Heart left ventricle (tissue), 13 donors: ENCODE results near the gene SERPINB6.

Source experiments
- CTCF ChIP-seq, 12 donors: fragments of 200-600 bp; sonication (generic) in 4 of 12; IDR thresholded peaks; one replicate each; pipeline versions ENCODE4 v1.5.0 to v1.8.0; 2018 to 2022; ENCODE audit warnings: antibody characterized with exemption in 12 of 12, mild to moderate bottlenecking in 5 of 12
- POLR2A ChIP-seq, 2 donors: fragments of 450-650 bp; IDR thresholded peaks; one replicate each; pipeline ENCODE4 v1.6.1; 2017; ENCODE audit warnings: antibody characterized with exemption in 2 of 2, mild to moderate bottlenecking in 2 of 2, moderate library complexity in 2 of 2
- donor health status: ischemic (EF 13 %, LVEDD 7.1; RV severe dilation, severe dysfunction).
- donor health status: DM: no; HTN: yes; CAD: no.
- donor health status: DM: no; HTN: no; CAD: no.
- donor health status: ischemic (EF 25% LVEDD 6.9; RV normal size, moderate dysfunction).
- donor health status: ischemic (EF 25% LVEDD 5.7; RV mildly dilated, moderate dysfunction).
- donor health status: ischemic (EF 35%, LVEDD 5.7; RV mildly dilated, moderate dysfunction).
- donor health status: nonischemic (EF 11% LVEDD 7.7; RV severe dilation, severe dysfunction).
- donor health status: DM: yes; HTN: yes; CAD: no.
- donor health status: PGD.
- donor health status: ischemic (EF 29% LVEDD 5.4; RV normal size, mild dysfunction).
- donor health status: nonischemic (EF 23%, LVEDD 6.1; RV moderate dilation, normal function).

- no peak for TF ChIP-seq POLR2A (IDR thresholded peaks at IDR 0.05)
- no peak for TF ChIP-seq CTCF (IDR thresholded peaks at IDR 0.05)
Measured at GRCh38 chr6:2900221-2900807, 71.1 kb downstream of the SERPINB6 start.
